Suprapubic skin (tissue), 4 donors: ENCODE measurements around the gene SUGCT.

Experiments used
- EP300 ChIP-seq: sonication (generic); formaldehyde crosslinking; IDR thresholded peaks from one replicate; pipeline ENCODE4 v1.6.1; 2017; ENCODE audit warnings: antibody characterized with exemption
- POLR2A ChIP-seq, 2 donors: fragments of 450-650 bp; IDR thresholded peaks; one replicate each; pipeline ENCODE4 v1.6.1; 2017; ENCODE audit warnings: antibody characterized with exemption in 2 of 2, mild to moderate bottlenecking in 2 of 2, moderate library complexity in 2 of 2
- POLR2AphosphoS5 ChIP-seq, 3 donors: sonication (generic); formaldehyde crosslinking; IDR thresholded peaks; one replicate each; pipeline ENCODE4 v1.6.1; 2017; ENCODE audit warnings: antibody characterized with exemption in 3 of 3
- TF ChIP-seq, protein P1 (sequence below), 2 donors: fragments of 200-600 bp in 1 of 2; fragments of 450-650 bp in 1 of 2; sonication (generic) in 1 of 2; IDR thresholded peaks; one replicate each; pipeline ENCODE4 v1.5.1; 2016 to 2019; ENCODE audit warnings: antibody characterized with exemption in 2 of 2, mild to moderate bottlenecking in 1 of 2, moderate library complexity in 1 of 2

DNA sequence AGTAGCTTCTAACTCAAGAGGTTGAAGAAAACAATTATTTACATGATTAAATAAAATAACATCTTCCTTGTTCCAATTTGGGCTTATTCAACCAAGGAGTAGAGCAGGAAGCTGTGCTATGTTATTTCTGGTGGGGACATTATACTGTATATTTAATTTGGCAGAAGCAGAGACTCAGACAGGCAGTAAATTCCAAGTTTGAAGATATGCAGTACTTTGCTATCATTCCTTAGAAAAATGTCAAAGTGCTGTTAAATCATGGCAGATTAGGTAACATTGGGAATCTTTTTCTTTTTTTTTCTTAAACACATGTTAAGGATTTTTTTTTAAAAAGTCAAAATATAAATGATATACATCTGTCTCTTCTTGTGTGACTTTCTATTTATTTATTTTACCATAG is 190.1 kb downstream of the SUGCT start:
- TF ChIP-seq POLR2AphosphoS5 (IDR thresholded peaks at IDR 0.05) (no peak), POLR2A (IDR thresholded peaks at IDR 0.05) (no peak), EP300 (no peak)
- TF ChIP-seq, protein P1, sequence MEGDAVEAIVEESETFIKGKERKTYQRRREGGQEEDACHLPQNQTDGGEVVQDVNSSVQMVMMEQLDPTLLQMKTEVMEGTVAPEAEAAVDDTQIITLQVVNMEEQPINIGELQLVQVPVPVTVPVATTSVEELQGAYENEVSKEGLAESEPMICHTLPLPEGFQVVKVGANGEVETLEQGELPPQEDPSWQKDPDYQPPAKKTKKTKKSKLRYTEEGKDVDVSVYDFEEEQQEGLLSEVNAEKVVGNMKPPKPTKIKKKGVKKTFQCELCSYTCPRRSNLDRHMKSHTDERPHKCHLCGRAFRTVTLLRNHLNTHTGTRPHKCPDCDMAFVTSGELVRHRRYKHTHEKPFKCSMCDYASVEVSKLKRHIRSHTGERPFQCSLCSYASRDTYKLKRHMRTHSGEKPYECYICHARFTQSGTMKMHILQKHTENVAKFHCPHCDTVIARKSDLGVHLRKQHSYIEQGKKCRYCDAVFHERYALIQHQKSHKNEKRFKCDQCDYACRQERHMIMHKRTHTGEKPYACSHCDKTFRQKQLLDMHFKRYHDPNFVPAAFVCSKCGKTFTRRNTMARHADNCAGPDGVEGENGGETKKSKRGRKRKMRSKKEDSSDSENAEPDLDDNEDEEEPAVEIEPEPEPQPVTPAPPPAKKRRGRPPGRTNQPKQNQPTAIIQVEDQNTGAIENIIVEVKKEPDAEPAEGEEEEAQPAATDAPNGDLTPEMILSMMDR (IDR thresholded peaks at IDR 0.05) = no peak
